Duodenal mucosa (tissue), 2 donors: ENCODE results near the gene DIP2B.
"Not testable (repeated sequence)": the region's sequence is repeated elsewhere in the genome, so short reads cannot be mapped to it uniquely, and the experiment has no call there.

Experiments
- H3K27ac ChIP-seq: one replicate; pipeline ENCODE4 v1.7.0; 2013; ENCODE audit warnings: low read depth, low read length
- H3K27me3 ChIP-seq, 2 donors: one replicate each; pipeline ENCODE4 v1.7.0; 2013; ENCODE audit warnings: low read length in 2 of 2, control low read depth in 1 of 2; ENCODE audit not compliant: insufficient read depth in 2 of 2, control insufficient read depth in 1 of 2
- H3K36me3 ChIP-seq, 2 donors: one replicate each; pipeline ENCODE4 v1.7.0; 2013; ENCODE audit warnings: low read length in 2 of 2, control low read depth in 1 of 2; ENCODE audit not compliant: insufficient read depth in 2 of 2, control insufficient read depth in 1 of 2
- H3K4me1 ChIP-seq, 2 donors: one replicate each; pipeline ENCODE4 v1.7.0; 2013; ENCODE audit warnings: low read length in 2 of 2, control low read depth in 1 of 2; ENCODE audit not compliant: insufficient read depth in 2 of 2, control insufficient read depth in 1 of 2
- H3K4me3 ChIP-seq, 2 donors: one replicate each; pipeline ENCODE4 v1.7.0; 2013; ENCODE audit warnings: low read length in 2 of 2, low read depth in 1 of 2
- H3K9ac ChIP-seq, 2 donors: one replicate each; pipeline ENCODE4 v1.7.0; 2013; ENCODE audit warnings: low read length in 2 of 2, low read depth in 1 of 2
- H3K9me3 ChIP-seq, 2 donors: one replicate each; pipeline ENCODE4 v1.7.0; 2013; ENCODE audit warnings: low read length in 2 of 2, control low read depth in 1 of 2; ENCODE audit not compliant: control insufficient read depth in 1 of 2

DIP2B gene

GRCh38 chr12:50518090-50518489 is 13.3 kb downstream of the DIP2B start:
- no peak overlapping the region for H3K9ac ChIP-seq
- no peak overlapping the region for H3K27ac ChIP-seq
- no peaks in the 10 kb centered on the region for H3K36me3 ChIP-seq
- peak overlapping the region in 1 of 2 donors; percentile 30 for H3K4me3 ChIP-seq
- H3K9me3 ChIP-seq = no peaks in the 10 kb centered on the region
- no peaks in the 10 kb centered on the region for H3K27me3 ChIP-seq
- peaks cover 17 to 27% of the 10 kb centered on the region in 2 donors for H3K4me1 ChIP-seq

- H3K27ac ChIP-seq = no peak overlapping the region
- H3K36me3 ChIP-seq = no peaks in the 10 kb centered on the region
- no peaks in the 10 kb centered on the region for H3K27me3 ChIP-seq
- no peak overlapping the region for H3K9ac ChIP-seq
- peaks cover 17 to 25% of the 10 kb centered on the region in 2 donors for H3K4me1 ChIP-seq
- no peak overlapping the region for H3K4me3 ChIP-seq
- no peaks in the 10 kb centered on the region for H3K9me3 ChIP-seq
Measured at GRCh38 chr12:50519353-50519752, 14.6 kb downstream of the DIP2B start.

GRCh38 chr12:50520416-50521207 is 15.8 kb downstream of the DIP2B start:
- H3K36me3 ChIP-seq = no peaks in the 10 kb centered on the region
- H3K4me3 ChIP-seq = no peak overlapping the region
- H3K9ac ChIP-seq = no peak overlapping the region
- H3K9me3 ChIP-seq = no peaks in the 10 kb centered on the region
- H3K27ac ChIP-seq = no peak overlapping the region
- peaks cover 15 to 17% of the 10 kb centered on the region in 2 donors for H3K4me1 ChIP-seq
- H3K27me3 ChIP-seq = no peaks in the 10 kb centered on the region

- not testable (repeated sequence) for H3K9ac ChIP-seq, H3K9me3 ChIP-seq, H3K4me3 ChIP-seq, H3K27ac ChIP-seq, H3K27me3 ChIP-seq, H3K36me3 ChIP-seq
- peaks cover 25 to 26% of the 10 kb centered on the region in 2 donors for H3K4me1 ChIP-seq
Measured at GRCh38 chr12:50521781-50522180, 17.0 kb downstream of the DIP2B start.

GRCh38 chr12:50523772-50524171 is 19.0 kb downstream of the DIP2B start:
- Histone ChIP-seq H3K4me3 (no peak overlapping the region), H3K27ac (no peak overlapping the region), H3K27me3 (no peaks in the 10 kb centered on the region), H3K36me3 (no peaks in the 10 kb centered on the region), H3K4me1 (peaks cover 15 to 22% of the 10 kb centered on the region in 2 donors), H3K9ac (no peak overlapping the region), H3K9me3 (no peaks in the 10 kb centered on the region)

- H3K27ac ChIP-seq = no peak overlapping the region
- peaks cover 15 to 26% of the 10 kb centered on the region in 2 donors for H3K4me1 ChIP-seq
- no peak overlapping the region for H3K9ac ChIP-seq
- no peaks in the 10 kb centered on the region for H3K27me3 ChIP-seq
- H3K36me3 ChIP-seq = no peaks in the 10 kb centered on the region
- no peak overlapping the region for H3K4me3 ChIP-seq
- no peaks in the 10 kb centered on the region for H3K9me3 ChIP-seq
Measured at GRCh38 chr12:50524621-50525020, 19.8 kb downstream of the DIP2B start.

GRCh38 chr12:50525422-50525821 is 20.6 kb downstream of the DIP2B start:
- Histone ChIP-seq H3K36me3 (no peaks in the 10 kb centered on the region), H3K4me1 (peaks cover 15 to 26% of the 10 kb centered on the region in 2 donors), H3K9me3 (no peaks in the 10 kb centered on the region), H3K27ac (peak overlapping the region; percentile 20), H3K27me3 (no peaks in the 10 kb centered on the region), H3K4me3 (no peak overlapping the region), H3K9ac (no peak overlapping the region)

GRCh38 chr12:50527359-50527726 is 22.6 kb downstream of the DIP2B start:
- Histone ChIP-seq H3K36me3 (no peaks in the 10 kb centered on the region), H3K27ac (no peak overlapping the region), H3K4me3 (no peak overlapping the region), H3K4me1 (peaks cover 19 to 38% of the 10 kb centered on the region in 2 donors), H3K9me3 (no peaks in the 10 kb centered on the region), H3K9ac (no peak overlapping the region), H3K27me3 (no peaks in the 10 kb centered on the region)

- Histone ChIP-seq H3K36me3 (no peaks in the 10 kb centered on the region), H3K4me3 (no peak overlapping the region), H3K9me3 (no peaks in the 10 kb centered on the region), H3K27me3 (no peaks in the 10 kb centered on the region), H3K27ac (no peak overlapping the region), H3K9ac (no peak overlapping the region), H3K4me1 (peaks cover 30 to 51% of the 10 kb centered on the region in 2 donors)
Measured at GRCh38 chr12:50528800-50529199, 24.0 kb downstream of the DIP2B start.

GRCh38 chr12:50529345-50529744 is 24.6 kb downstream of the DIP2B start:
- H3K9me3 ChIP-seq = no peaks in the 10 kb centered on the region
- H3K9ac ChIP-seq = no peak overlapping the region
- H3K4me1 ChIP-seq = peaks cover 30 to 51% of the 10 kb centered on the region in 2 donors
- no peaks in the 10 kb centered on the region for H3K36me3 ChIP-seq
- no peaks in the 10 kb centered on the region for H3K27me3 ChIP-seq
- H3K4me3 ChIP-seq = no peak overlapping the region
- H3K27ac ChIP-seq = no peak overlapping the region
